ENCODE measurements around the gene XAF1. TPM values are rescaled to one million over a fixed set of nuclear protein-coding genes. Genes with fewer than 3 reads are reported as not detected.
A peak's percentile ranks its signal among the peaks of the same experiment; 100 is the strongest.

XAF1 gene
- total and polyA plus RNA-seq, 9 of the 15 experiments (the other 6 are each of a cell fraction or from before 2014, with no cell fraction given): 0.07 to 0.22 (median 0.11) TPM; not detected in 4

- no peak for DNase-seq (ENCODE audit: extremely low read depth in 1 of 4, low spot score in 3 of 4)
- no peaks in the 10 kb centered on the region for H4K20me1 ChIP-seq (replicated peaks; ENCODE audit: control insufficient read depth, insufficient read depth, low read length)
- H3K4me2 ChIP-seq (ENCODE audit: insufficient read depth, low read length): no peak overlapping the region
- FAIRE-seq: no peak
- ChIA-PET CTCF (ENCODE audit: low intra/inter-chr PET ratio) (no interaction called here), POLR2A (no interaction called here)
- H3K27ac ChIP-seq (ENCODE audit: extremely low read depth, low read depth, low read length): no peak overlapping the region
- no peak overlapping the region for H3K4me3 ChIP-seq
- peaks cover 0 to 7% of the 10 kb centered on the region in 2 experiments; a peak in 2 of 5 replicates for H3K4me1 ChIP-seq (replicated peaks in 1 of 2; ENCODE audit: control insufficient read depth in 2 of 2, insufficient read depth in 2 of 2, low read length in 2 of 2)
- H3K79me2 ChIP-seq (ENCODE audit: control insufficient read depth, insufficient read depth, low read length): no peaks in the 10 kb centered on the region
- H2AFZ ChIP-seq (ENCODE audit: low read depth, low read length): no peak overlapping the region
- H3K36me3 ChIP-seq (ENCODE audit: control insufficient read depth, insufficient read depth, low read length): no peaks in the 10 kb centered on the region
- no peak for TF ChIP-seq HINFP (tag; conservative IDR thresholded peaks at IDR 0.05; ENCODE audit: low read depth)
- TF ChIP-seq FOS (IDR thresholded peaks at IDR 0.05; ENCODE audit: extremely low read depth, insufficient read length): no peak
- TF ChIP-seq MIER1 (IDR thresholded peaks at IDR 0.05; ENCODE audit: low read depth): no peak
- TF ChIP-seq EGR1 (conservative IDR thresholded peaks at IDR 0.05): 0 out of 2 replicates have a peak, but pooled peaks have one; percentile 6
- no peak for TF ChIP-seq SRSF9 (IDR thresholded peaks at IDR 0.05; ENCODE audit: borderline replicate concordance, low read depth, low read length)
- no peak for TF ChIP-seq MECOM (CRISPR knock-in tag; IDR thresholded peaks at IDR 0.05)
- H3K9me3 ChIP-seq (replicated peaks; ENCODE audit: control insufficient read depth, insufficient read depth, low read depth, low read length): no peaks in the 10 kb centered on the region
- no peak overlapping the region for H3K9ac ChIP-seq (ENCODE audit: insufficient read depth in 1 of 2, low read depth in 2 of 2, low read length in 2 of 2)
- WGBS (ENCODE audit: insufficient coverage, low coverage, missing lambda C conversion rate): 10% methylated on average over 11 of the region's 12 CpGs
- intact Hi-C loops (cut with micrococcal nuclease): no loop called here
- no peak for ATAC-seq
- H3K27me3 ChIP-seq (ENCODE audit: control insufficient read depth in 2 of 2, insufficient read depth in 2 of 2, low read length in 2 of 2): peaks cover 0 to 41% of the 10 kb centered on the region in 2 experiments; a peak in 3 of 5 replicates
- BruUV-seq (replicated peaks): no TSS peak
- in situ Hi-C loops (cut with MboI): no loop called here
- no peaks in the 10 kb centered on the region for H3K9me1 ChIP-seq (ENCODE audit: control insufficient read depth, insufficient read depth, low read length)
These were observed 47.4 kb upstream of the XAF1 start for GRCh38 chr17:6708357-6708961.

Measured in K562 (cell line).